ENCODE data around the gene RARS1. TPM values are rescaled to one million over a fixed set of nuclear protein-coding genes. Genes with fewer than 3 reads are reported as not detected.
A peak's percentile ranks its signal among the peaks of the same experiment; 100 is the strongest.

Gene RARS1
- polyA plus RNA-seq, 3 donors: 16.1 to 27.0 (median 23.2) TPM

- Histone ChIP-seq H3K4me2 (replicated peaks; ENCODE audit: extremely low read depth, low read length, poor library complexity, severe bottlenecking) (no peak overlapping the region), H3K4me1 (ENCODE audit: control insufficient read depth in 1 of 2, insufficient read depth in 2 of 2, low read length in 2 of 2) (no peaks in the 10 kb centered on the region), H3K79me2 (ENCODE audit: insufficient read depth, low read length) (no peaks in the 10 kb centered on the region), H2AFZ (ENCODE audit: insufficient read depth, low read depth, low read length, poor library complexity, severe bottlenecking) (no peak overlapping the region), H4K20me1 (ENCODE audit: insufficient read depth, low read length) (no peaks in the 10 kb centered on the region), H3K9ac (ENCODE audit: insufficient read depth, low read length, poor library complexity, severe bottlenecking) (no peak overlapping the region), H3K27me3 (ENCODE audit: control insufficient read depth in 2 of 2, insufficient read depth in 2 of 2, low read length in 2 of 2) (peaks cover 31 to 40% of the 10 kb centered on the region in 2 donors), H3K36me3 (replicated peaks in 1 of 2; ENCODE audit: control insufficient read depth in 1 of 2, insufficient read depth in 2 of 2, low read length in 2 of 2) (peaks cover 0 to 6% of the 10 kb centered on the region in 2 donors), H3K27ac (ENCODE audit: low read depth in 1 of 2, low read length in 2 of 2) (no peak overlapping the region), H3K4me3 (replicated peaks in 1 of 3; ENCODE audit: low read depth in 2 of 3, low read length in 3 of 3) (no peak overlapping the region), H3K9me3 (replicated peaks in 1 of 2; ENCODE audit: control insufficient read depth in 1 of 2, insufficient read depth in 1 of 2, low read length in 2 of 2) (peaks cover 11 to 19% of the 10 kb centered on the region in 2 donors)
- peaks cover 0 to 14% of the 10 kb centered on the region in 2 donors for H3K36me3 Mint-ChIP-seq
- peaks cover 10% of the 10 kb centered on the region for H3K4me1 Mint-ChIP-seq
- DNase-seq: no peak
- H3K4me3 Mint-ChIP-seq: peak overlapping the region in 1 of 2 donors; percentile 84
- peaks cover 40 to 53% (median 52%) of the 10 kb centered on the region in 3 donors for H3K27me3 Mint-ChIP-seq (ENCODE audit: low read depth in 3 of 3)
- H3K9me3 Mint-ChIP-seq: peaks cover 7 to 20% (median 16%) of the 10 kb centered on the region in 7 donors
- intact Hi-C loops (cut with micrococcal nuclease): no loop called here
- WGBS (ENCODE audit: insufficient coverage): 100% methylated on average over 1 of the region's 4 CpGs
- no peak for TF ChIP-seq CTCF (IDR thresholded peaks at IDR 0.05)
- no peak overlapping the region for H3K27ac Mint-ChIP-seq
Measured at GRCh38 chr5:168530621-168531150, 44.4 kb downstream of the RARS1 start.

GRCh38 chr5:168531191-168531590 is 44.9 kb downstream of the RARS1 start:
- peaks cover 0 to under 1% of the 10 kb centered on the region in 2 donors for H3K36me3 ChIP-seq (replicated peaks in 1 of 2; ENCODE audit: control insufficient read depth in 1 of 2, insufficient read depth in 2 of 2, low read length in 2 of 2)
- peaks cover 7 to 21% (median 16%) of the 10 kb centered on the region in 7 donors for H3K9me3 Mint-ChIP-seq
- H3K4me1 Mint-ChIP-seq: peaks cover 10% of the 10 kb centered on the region
- H2AFZ ChIP-seq (ENCODE audit: insufficient read depth, low read depth, low read length, poor library complexity, severe bottlenecking): no peak overlapping the region
- H3K4me1 ChIP-seq (ENCODE audit: control insufficient read depth in 1 of 2, insufficient read depth in 2 of 2, low read length in 2 of 2): no peaks in the 10 kb centered on the region
- no peak overlapping the region for H3K27ac ChIP-seq (ENCODE audit: low read depth in 1 of 2, low read length in 2 of 2)
- no peak overlapping the region for H3K4me3 ChIP-seq (replicated peaks in 1 of 3; ENCODE audit: low read depth in 2 of 3, low read length in 3 of 3)
- H4K20me1 ChIP-seq (ENCODE audit: insufficient read depth, low read length): no peaks in the 10 kb centered on the region
- no peak overlapping the region for H3K27ac Mint-ChIP-seq
- 77% methylated on average over 3 of the region's 5 CpGs for WGBS (ENCODE audit: insufficient coverage)
- H3K27me3 ChIP-seq (ENCODE audit: control insufficient read depth in 2 of 2, insufficient read depth in 2 of 2, low read length in 2 of 2): peaks cover 31 to 40% of the 10 kb centered on the region in 2 donors
- no peak overlapping the region for H3K4me2 ChIP-seq (replicated peaks; ENCODE audit: extremely low read depth, low read length, poor library complexity, severe bottlenecking)
- H3K36me3 Mint-ChIP-seq: peaks cover 0 to 14% of the 10 kb centered on the region in 2 donors
- H3K9ac ChIP-seq (ENCODE audit: insufficient read depth, low read length, poor library complexity, severe bottlenecking): no peak overlapping the region
- H3K9me3 ChIP-seq (replicated peaks in 1 of 2; ENCODE audit: control insufficient read depth in 1 of 2, insufficient read depth in 1 of 2, low read length in 2 of 2): peaks cover 11 to 19% of the 10 kb centered on the region in 2 donors
- peaks cover 40 to 53% (median 47%) of the 10 kb centered on the region in 3 donors for H3K27me3 Mint-ChIP-seq (ENCODE audit: low read depth in 3 of 3)
- H3K4me3 Mint-ChIP-seq: peak overlapping the region in 1 of 2 donors; percentile 30
- no peak for TF ChIP-seq CTCF (IDR thresholded peaks at IDR 0.05)
- intact Hi-C loops (cut with micrococcal nuclease): no loop called here
- H3K79me2 ChIP-seq (ENCODE audit: insufficient read depth, low read length): no peaks in the 10 kb centered on the region
- no peak for DNase-seq

Measured in CD14-positive monocyte (primary cell).